NCI-H1092 (cell line): ENCODE measurements around the gene PSMD13.
"Not testable (repeated sequence)": the region's sequence is repeated elsewhere in the genome, so short reads cannot be mapped to it uniquely, and the experiment has no call there.

ENCODE experiments used
- DNase-seq: peaks from one replicate; lab custom pipeline; 2025; lab: John Stamatoyannopoulos, UW

Gene PSMD13

GRCh38 chr11:217704-218103, 19.1 kb upstream of the PSMD13 start:
- DNase-seq: no peak

- DNase-seq: no peak
Measured at GRCh38 chr11:218815-219593, 17.8 kb upstream of the PSMD13 start.

- DNase-seq: not testable (repeated sequence)
Measured at GRCh38 chr11:220641-221215, 16.0 kb upstream of the PSMD13 start.

- no peak for DNase-seq
Measured at GRCh38 chr11:221539-221938, 15.2 kb upstream of the PSMD13 start.

- DNase-seq: no peak
Measured at GRCh38 chr11:221998-222789, 14.6 kb upstream of the PSMD13 start.

- no peak for DNase-seq
Measured at GRCh38 chr11:223026-223789, 13.6 kb upstream of the PSMD13 start.

GRCh38 chr11:223884-224283, 12.9 kb upstream of the PSMD13 start:
- no peak for DNase-seq

- DNase-seq: no peak
Measured at GRCh38 chr11:224424-224823, 12.4 kb upstream of the PSMD13 start.

- DNase-seq: no peak
Measured at GRCh38 chr11:225734-226453, 10.9 kb upstream of the PSMD13 start.

GRCh38 chr11:227824-228379, 8.9 kb upstream of the PSMD13 start:
- no peak for DNase-seq

GRCh38 chr11:230431-230830, 6.3 kb upstream of the PSMD13 start:
- no peak for DNase-seq

GRCh38 chr11:232783-233565, 3.8 kb upstream of the PSMD13 start:
- DNase-seq: no peak

- no peak for DNase-seq
Measured at GRCh38 chr11:235180-235579, 1.6 kb upstream of the PSMD13 start.

- DNase-seq: no peak
Measured at GRCh38 chr11:235609-235996, 1.2 kb upstream of the PSMD13 start.

- DNase-seq: peak; percentile 64
Measured at GRCh38 chr11:235997-236773, 591 bp upstream of the PSMD13 start, which contains the start of gene SIRT3. TSS of gene SIRT3 (minus strand) at chr11:236342. CDS start at chr11:236328, 14 bp downstream.

- DNase-seq: not testable (repeated sequence)
Measured at GRCh38 chr11:238346-238745, 1.6 kb downstream of the PSMD13 start.

GRCh38 chr11:240315-240714, 3.5 kb downstream of the PSMD13 start:
- DNase-seq: no peak

- DNase-seq: no peak
Measured at GRCh38 chr11:241634-242033, 4.9 kb downstream of the PSMD13 start.

GRCh38 chr11:244376-244775, 7.6 kb downstream of the PSMD13 start:
- DNase-seq: no peak

GRCh38 chr11:249062-249461, 12.3 kb downstream of the PSMD13 start:
- DNase-seq: no peak
